ENCODE data around the gene KRTAP10-1. TPM values are rescaled to one million over a fixed set of nuclear protein-coding genes. Genes with fewer than 3 reads are reported as not detected.
"Not testable (repeated sequence)": the region's sequence is repeated elsewhere in the genome, so short reads cannot be mapped to it uniquely, and the experiment has no call there.

KRTAP10-1 gene
- total RNA-seq, 2 donors from 2014 or later = not detected

GRCh38 chr21:44555200-44555875, 15.3 kb upstream of the KRTAP10-1 start:
- no peaks in the 10 kb centered on the region for H3K9me3 ChIP-seq
- H3K36me3 ChIP-seq = no peaks in the 10 kb centered on the region
- TF ChIP-seq CTCF (IDR thresholded peaks at IDR 0.05) = no peak
- no peak for DNase-seq (ENCODE audit: low spot score)
- no peak for ATAC-seq (ENCODE audit: insufficient number of reproducible peaks, low FRiP score, low read depth)
- H3K27ac ChIP-seq = no peak overlapping the region
- H3K4me1 ChIP-seq (ENCODE audit: control insufficient read depth in 1 of 2, low read depth in 2 of 2) = no peaks in the 10 kb centered on the region
- H3K4me3 ChIP-seq = no peak overlapping the region
- no peaks in the 10 kb centered on the region for H3K27me3 ChIP-seq (replicated peaks; ENCODE audit: insufficient read depth)

- no peak for ATAC-seq (ENCODE audit: insufficient number of reproducible peaks, low FRiP score, low read depth)
- Histone ChIP-seq H3K4me3 (no peak overlapping the region), H3K4me1 (ENCODE audit: control insufficient read depth in 1 of 2, low read depth in 2 of 2) (no peaks in the 10 kb centered on the region), H3K27ac (no peak overlapping the region), H3K27me3 (replicated peaks; ENCODE audit: insufficient read depth) (no peaks in the 10 kb centered on the region), H3K9me3 (no peaks in the 10 kb centered on the region), H3K36me3 (no peaks in the 10 kb centered on the region)
- no peak for DNase-seq (ENCODE audit: low spot score)
- TF ChIP-seq CTCF (IDR thresholded peaks at IDR 0.05) = no peak
These were observed 12.7 kb upstream of the KRTAP10-1 start for GRCh38 chr21:44552681-44553080.

GRCh38 chr21:44552136-44552535, 12.1 kb upstream of the KRTAP10-1 start:
- no peaks in the 10 kb centered on the region for H3K9me3 ChIP-seq
- TF ChIP-seq CTCF (IDR thresholded peaks at IDR 0.05) = no peak
- no peak for DNase-seq (ENCODE audit: low spot score)
- H3K4me3 ChIP-seq = no peak overlapping the region
- ATAC-seq (ENCODE audit: insufficient number of reproducible peaks, low FRiP score, low read depth) = no peak
- no peaks in the 10 kb centered on the region for H3K36me3 ChIP-seq
- no peaks in the 10 kb centered on the region for H3K4me1 ChIP-seq (ENCODE audit: control insufficient read depth in 1 of 2, low read depth in 2 of 2)
- H3K27ac ChIP-seq = no peak overlapping the region
- no peaks in the 10 kb centered on the region for H3K27me3 ChIP-seq (replicated peaks; ENCODE audit: insufficient read depth)

GRCh38 chr21:44551340-44551961, 11.5 kb upstream of the KRTAP10-1 start, which contains the start of gene KRTAP10-2:
Gene KRTAP10-2, minus strand, starts transcription at chr21:44551505. Its CDS starts 47 bp downstream, at chr21:44551458.
- Histone ChIP-seq H3K36me3 (no peaks in the 10 kb centered on the region), H3K9me3 (no peaks in the 10 kb centered on the region), H3K4me1 (ENCODE audit: control insufficient read depth in 1 of 2, low read depth in 2 of 2) (no peaks in the 10 kb centered on the region), H3K27ac (no peak within 1 kb of the TSS), H3K4me3 (no peak within 1 kb of the TSS), H3K27me3 (replicated peaks; ENCODE audit: insufficient read depth) (no peaks in the 10 kb centered on the region)
- no peak for TF ChIP-seq CTCF (IDR thresholded peaks at IDR 0.05)
- ATAC-seq (ENCODE audit: insufficient number of reproducible peaks, low FRiP score, low read depth) (no peak), DNase-seq (ENCODE audit: low spot score) (no peak)

GRCh38 chr21:44550807-44551206, 10.8 kb upstream of the KRTAP10-1 start:
- H3K4me1 ChIP-seq (ENCODE audit: control insufficient read depth in 1 of 2, low read depth in 2 of 2) = no peaks in the 10 kb centered on the region
- DNase-seq (ENCODE audit: low spot score) (no peak), ATAC-seq (ENCODE audit: insufficient number of reproducible peaks, low FRiP score, low read depth) (no peak)
- no peak overlapping the region for H3K27ac ChIP-seq
- TF ChIP-seq CTCF (IDR thresholded peaks at IDR 0.05) = no peak
- no peak overlapping the region for H3K4me3 ChIP-seq
- no peaks in the 10 kb centered on the region for H3K27me3 ChIP-seq (replicated peaks; ENCODE audit: insufficient read depth)
- H3K36me3 ChIP-seq = no peaks in the 10 kb centered on the region
- H3K9me3 ChIP-seq = no peaks in the 10 kb centered on the region

- not testable (repeated sequence) for ATAC-seq (ENCODE audit: insufficient number of reproducible peaks, low FRiP score, low read depth); H3K27ac ChIP-seq; DNase-seq (ENCODE audit: low spot score); H3K9me3 ChIP-seq; H3K36me3 ChIP-seq; H3K4me3 ChIP-seq; H3K27me3 ChIP-seq (replicated peaks; ENCODE audit: insufficient read depth); H3K4me1 ChIP-seq (ENCODE audit: control insufficient read depth in 1 of 2, low read depth in 2 of 2)
These were observed 10.3 kb upstream of the KRTAP10-1 start for GRCh38 chr21:44550285-44550684.

Data from thoracic aorta (tissue), 2 donors.